Measurements from ENCODE around the gene TNFAIP8. TPM values are rescaled to one million over a fixed set of nuclear protein-coding genes. Genes with fewer than 3 reads are reported as not detected.

The TNFAIP8 gene
- total RNA-seq, 2 experiments from 2014 or later, result 121 to 122 TPM

- no peaks in the 10 kb centered on the region for H3K27me3 Mint-ChIP-seq
- H3K36me3 Mint-ChIP-seq, result peaks cover 43% of the 10 kb centered on the region
- H3K4me3 Mint-ChIP-seq, result peak overlapping the region; percentile 30
- peaks cover 43% of the 10 kb centered on the region for H3K4me1 Mint-ChIP-seq
- POLR2A ChIA-PET, result interaction anchor here (0.6 kb wide), 1 partner anchor 33 kb away, joined by 9 read pairs; no protein-coding TSS in a partner anchor
- no peak for DNase-seq
- H3K27ac Mint-ChIP-seq, result peak overlapping the region; percentile 44
- no peaks in the 10 kb centered on the region for H3K9me3 Mint-ChIP-seq
- peak; percentile 28 for ATAC-seq (ENCODE audit: low read depth)
Observed at GRCh38 chr5:119397518-119398380, 41.9 kb downstream of the TNFAIP8 start.

- Mint-ChIP-seq H3K27ac (no peak overlapping the region), H3K36me3 (peaks cover 33% of the 10 kb centered on the region), H3K9me3 (no peaks in the 10 kb centered on the region), H3K4me3 (no peak overlapping the region), H3K27me3 (no peaks in the 10 kb centered on the region), H3K4me1 (peaks cover 35% of the 10 kb centered on the region)
- POLR2A ChIA-PET, result no interaction called here
- no peak for ATAC-seq (ENCODE audit: low read depth)
- DNase-seq, result no peak
Observed at GRCh38 chr5:119398727-119399466, 43.1 kb downstream of the TNFAIP8 start.

GRCh38 chr5:119400245-119400644, 44.4 kb downstream of the TNFAIP8 start:
- Mint-ChIP-seq H3K9me3 (no peaks in the 10 kb centered on the region), H3K27me3 (no peaks in the 10 kb centered on the region), H3K4me1 (peaks cover 27% of the 10 kb centered on the region), H3K36me3 (peaks cover 24% of the 10 kb centered on the region), H3K4me3 (no peak overlapping the region), H3K27ac (no peak overlapping the region)
- ATAC-seq (ENCODE audit: low read depth) (no peak), DNase-seq (no peak)
- POLR2A ChIA-PET, result no interaction called here

DNA sequence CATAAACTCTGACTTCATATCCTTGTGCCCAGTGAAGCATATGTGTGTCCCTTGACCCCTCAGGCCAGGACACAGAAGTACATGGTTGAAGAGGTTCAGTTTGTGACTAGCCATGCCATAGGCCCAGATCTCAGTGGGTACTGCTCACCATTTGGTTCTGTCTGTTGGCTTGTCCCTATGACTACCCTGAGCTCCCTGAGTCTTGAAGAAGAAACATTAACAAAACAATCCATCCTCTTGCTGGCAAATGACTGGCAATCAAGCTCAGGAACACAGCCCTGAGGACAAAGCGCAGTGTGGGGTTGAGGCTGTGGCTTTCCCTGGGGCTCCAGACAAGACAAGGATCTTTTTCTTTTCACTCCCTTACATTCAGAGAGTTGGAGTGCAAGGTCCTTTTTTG, 46.3 kb downstream of the TNFAIP8 start:
- POLR2A ChIA-PET, result interaction anchor here (0.7 kb wide), 1 partner anchor 42 kb away, joined by 3 read pairs; no protein-coding TSS in a partner anchor
- H3K27ac Mint-ChIP-seq, result no peak overlapping the region
- H3K4me1 Mint-ChIP-seq, result peaks cover 14% of the 10 kb centered on the region
- no peaks in the 10 kb centered on the region for H3K9me3 Mint-ChIP-seq
- ATAC-seq (ENCODE audit: low read depth), result no peak
- no peaks in the 10 kb centered on the region for H3K27me3 Mint-ChIP-seq
- H3K36me3 Mint-ChIP-seq, result peaks cover 10% of the 10 kb centered on the region
- no peak for DNase-seq
- no peak overlapping the region for H3K4me3 Mint-ChIP-seq

DNA sequence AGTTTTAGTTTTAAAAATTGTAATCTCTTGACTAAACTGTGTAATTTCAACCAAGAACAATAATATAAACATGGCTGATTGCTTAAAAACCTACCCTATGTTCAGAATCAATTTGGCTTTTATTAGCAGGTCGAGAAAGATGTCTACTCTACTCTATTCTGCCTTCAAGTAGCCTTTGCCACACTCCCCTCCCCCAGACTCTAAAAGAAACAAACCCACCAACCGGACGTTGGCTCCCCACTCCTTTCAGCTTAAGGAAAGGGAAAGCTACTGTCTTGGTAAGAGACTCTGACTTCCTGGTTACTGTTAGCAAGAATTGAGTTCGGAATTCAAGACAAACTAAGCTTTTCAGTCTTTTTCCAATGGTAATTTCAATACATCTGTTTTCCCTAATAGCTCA, 46.7 kb downstream of the TNFAIP8 start:
- H3K4me1 Mint-ChIP-seq, result peaks cover 11% of the 10 kb centered on the region
- H3K27ac Mint-ChIP-seq, result no peak overlapping the region
- H3K4me3 Mint-ChIP-seq, result no peak overlapping the region
- H3K27me3 Mint-ChIP-seq, result no peaks in the 10 kb centered on the region
- H3K9me3 Mint-ChIP-seq, result no peaks in the 10 kb centered on the region
- ATAC-seq (ENCODE audit: low read depth) (no peak), DNase-seq (no peak)
- H3K36me3 Mint-ChIP-seq, result peaks cover 9% of the 10 kb centered on the region
- POLR2A ChIA-PET, result interaction anchor here (0.7 kb wide), 1 partner anchor 43 kb away, joined by 3 read pairs; no protein-coding TSS in a partner anchor

- Mint-ChIP-seq H3K27ac (no peak overlapping the region), H3K4me3 (no peak overlapping the region), H3K9me3 (no peaks in the 10 kb centered on the region), H3K27me3 (no peaks in the 10 kb centered on the region), H3K4me1 (peaks cover 3% of the 10 kb centered on the region), H3K36me3 (peaks cover 2% of the 10 kb centered on the region)
- POLR2A ChIA-PET, result interaction anchor here (0.5 kb wide), 1 partner anchor 364 kb away, joined by 3 read pairs; no protein-coding TSS in a partner anchor
- ATAC-seq (ENCODE audit: low read depth), result no peak
- no peak for DNase-seq
Observed at GRCh38 chr5:119404033-119404432, 48.2 kb downstream of the TNFAIP8 start.

GRCh38 chr5:119405419-119405818, 49.6 kb downstream of the TNFAIP8 start:
- POLR2A ChIA-PET, result no interaction called here
- no peaks in the 10 kb centered on the region for H3K36me3 Mint-ChIP-seq
- H3K9me3 Mint-ChIP-seq, result no peaks in the 10 kb centered on the region
- no peaks in the 10 kb centered on the region for H3K27me3 Mint-ChIP-seq
- H3K4me3 Mint-ChIP-seq, result no peak overlapping the region
- H3K4me1 Mint-ChIP-seq, result peaks cover 10% of the 10 kb centered on the region
- no peak for ATAC-seq (ENCODE audit: low read depth)
- H3K27ac Mint-ChIP-seq, result no peak overlapping the region
- DNase-seq, result no peak

DNA sequence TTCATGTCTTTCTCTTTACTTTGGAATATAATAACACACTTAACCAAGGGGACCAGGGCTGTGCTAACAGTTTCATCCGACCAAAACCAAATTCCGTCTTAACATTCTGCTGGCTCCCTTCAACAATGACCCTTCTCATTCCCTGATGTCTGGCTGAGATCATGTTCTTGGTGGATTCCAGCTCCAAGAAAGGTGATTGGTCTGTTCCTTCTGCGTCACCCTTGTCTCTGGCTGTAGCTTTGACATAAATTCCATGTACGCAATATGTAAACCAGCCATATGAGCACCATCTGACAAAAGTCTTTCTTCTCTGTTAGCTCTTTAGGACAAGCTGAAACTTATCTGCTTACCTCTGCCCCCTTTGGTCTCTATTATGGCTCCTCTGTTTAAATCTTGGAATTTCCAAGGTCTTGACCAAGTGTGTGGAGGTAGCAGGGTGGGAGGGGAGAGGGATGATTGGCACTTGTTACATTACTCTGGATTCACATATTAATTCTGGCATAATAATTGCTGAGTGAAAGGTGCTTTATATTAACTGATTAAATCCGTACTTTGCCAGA, 50.8 kb downstream of the TNFAIP8 start:
- no peak overlapping the region for H3K4me3 Mint-ChIP-seq
- no peak overlapping the region for H3K27ac Mint-ChIP-seq
- no peaks in the 10 kb centered on the region for H3K27me3 Mint-ChIP-seq
- no peaks in the 10 kb centered on the region for H3K9me3 Mint-ChIP-seq
- no peaks in the 10 kb centered on the region for H3K36me3 Mint-ChIP-seq
- ATAC-seq (ENCODE audit: low read depth) (no peak), DNase-seq (no peak)
- POLR2A ChIA-PET, result no interaction called here
- H3K4me1 Mint-ChIP-seq, result peaks cover 19% of the 10 kb centered on the region

GRCh38 chr5:119409235-119409815, 53.5 kb downstream of the TNFAIP8 start:
- Mint-ChIP-seq H3K36me3 (no peaks in the 10 kb centered on the region), H3K4me3 (no peak overlapping the region), H3K4me1 (peaks cover 25% of the 10 kb centered on the region), H3K27ac (no peak overlapping the region), H3K27me3 (peaks cover 4% of the 10 kb centered on the region), H3K9me3 (no peaks in the 10 kb centered on the region)
- POLR2A ChIA-PET, result interaction anchor here (1.1 to 1.3 kb wide), 2 partner anchors 93 to 94 kb away, joined by 3 to 4 read pairs; no protein-coding TSS in a partner anchor
- no peak for ATAC-seq (ENCODE audit: low read depth)
- DNase-seq, result no peak

DNA sequence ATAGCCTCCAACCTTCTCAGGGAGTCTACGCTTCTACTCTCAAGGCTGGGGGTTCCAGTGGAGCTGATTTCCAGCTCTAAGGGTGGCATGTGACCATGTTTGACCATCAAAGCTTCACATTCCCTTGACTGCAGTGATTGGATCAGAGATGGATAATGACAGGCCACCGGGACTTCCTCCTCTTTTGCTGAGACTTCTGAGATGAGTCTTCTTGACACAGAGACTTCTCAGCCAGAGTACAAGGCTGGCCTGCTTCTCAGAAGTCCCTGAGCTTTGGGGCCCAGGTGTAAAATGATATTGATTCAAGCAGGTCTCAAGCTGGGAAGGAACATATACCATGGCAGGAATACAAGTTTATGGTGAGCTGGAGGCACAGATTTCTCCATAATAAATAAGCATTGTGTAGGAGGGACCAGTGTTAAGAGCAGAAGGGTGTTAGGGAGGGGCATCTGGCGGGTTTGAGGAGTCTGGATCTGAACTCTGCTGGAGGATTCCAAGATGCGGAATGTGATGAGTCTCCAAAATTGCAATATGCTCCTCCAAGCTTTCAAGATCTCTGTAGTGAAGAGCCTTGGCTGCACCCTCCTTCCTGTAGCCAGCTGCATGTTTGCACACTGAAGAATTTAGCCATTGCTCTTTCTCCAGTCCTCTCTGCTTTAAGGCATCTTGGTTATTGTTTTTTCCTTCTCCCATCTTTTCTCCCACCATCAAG, 54.8 kb downstream of the TNFAIP8 start:
- H3K9me3 Mint-ChIP-seq, result no peaks in the 10 kb centered on the region
- no peak overlapping the region for H3K4me3 Mint-ChIP-seq
- POLR2A ChIA-PET, result interaction anchor here (1.3 to 2.3 kb wide), 4 partner anchors 73 to 423 kb away, joined by 3 to 7 read pairs (median 5); partner anchors contain the start of genes DMXL1 and DTWD2
- H3K27ac Mint-ChIP-seq, result no peak overlapping the region
- peaks cover 25% of the 10 kb centered on the region for H3K4me1 Mint-ChIP-seq
- H3K27me3 Mint-ChIP-seq, result peaks cover 7% of the 10 kb centered on the region
- DNase-seq (no peak), ATAC-seq (ENCODE audit: low read depth) (no peak)
- no peaks in the 10 kb centered on the region for H3K36me3 Mint-ChIP-seq

DNA sequence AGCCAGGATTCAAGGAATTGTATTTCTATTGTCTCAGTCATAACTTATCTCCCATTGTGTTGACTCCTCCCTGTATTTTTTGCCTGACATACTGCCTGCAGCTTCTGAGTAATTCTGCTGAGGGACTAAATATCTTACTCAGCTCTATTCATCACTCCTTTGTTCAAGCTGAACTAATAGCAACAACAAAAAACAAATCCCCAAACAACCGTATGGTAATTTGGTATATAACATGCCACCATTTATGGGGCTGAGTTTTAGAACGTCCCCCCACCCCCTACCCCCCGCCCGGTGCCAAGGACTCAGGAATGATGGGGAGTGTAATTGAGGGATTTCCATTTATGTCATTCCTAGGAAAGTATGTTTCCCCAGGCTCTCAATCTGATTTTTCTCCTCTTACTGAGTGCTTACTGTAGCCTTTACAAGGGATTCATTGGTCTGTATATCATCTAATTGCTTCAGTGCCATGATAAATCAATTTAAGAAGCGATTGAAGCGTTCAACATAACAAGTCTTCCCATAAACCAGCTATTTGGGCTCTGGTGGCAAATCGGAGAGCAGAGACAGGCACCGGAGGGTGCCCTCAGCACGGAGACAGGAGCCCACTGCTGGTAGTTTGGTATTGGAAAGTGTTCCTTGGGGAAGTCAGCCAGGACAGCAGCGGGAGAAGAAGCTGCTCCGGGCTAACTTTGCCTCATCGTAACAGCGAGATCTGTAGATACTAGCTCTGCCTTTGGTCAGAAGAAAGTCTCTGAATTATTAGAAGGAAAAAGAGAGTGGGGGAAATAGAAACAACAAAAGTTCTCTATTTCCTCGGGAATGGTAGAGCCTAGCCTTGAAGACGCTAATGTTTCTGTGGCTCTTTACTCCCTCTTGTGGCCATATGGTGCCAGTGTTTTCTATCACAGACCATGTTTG, 55.8 kb downstream of the TNFAIP8 start:
- POLR2A ChIA-PET, result interaction anchor here (0.7 to 2.3 kb wide), 7 partner anchors 20 to 424 kb away, joined by 3 to 7 read pairs (median 3); partner anchors contain the start of genes DMXL1 and DTWD2
- peak; percentile 85 for ATAC-seq (ENCODE audit: low read depth)

More for the DNA sequence above, 55.8 kb downstream of the TNFAIP8 start:
- peak overlapping the region; percentile 79 for H3K27ac Mint-ChIP-seq
- peak overlapping the region; percentile 87 for H3K4me3 Mint-ChIP-seq
- no peaks in the 10 kb centered on the region for H3K36me3 Mint-ChIP-seq
- DNase-seq, result peak; percentile 50
- peaks cover 25% of the 10 kb centered on the region for H3K4me1 Mint-ChIP-seq
- no peaks in the 10 kb centered on the region for H3K9me3 Mint-ChIP-seq
- H3K27me3 Mint-ChIP-seq, result peaks cover 7% of the 10 kb centered on the region
